GM23338 (cell line): ENCODE results near the gene TFAP2A.

Experiments used
- CREB1 ChIP-seq: fragments of 250-450 bp; sonication (Bioruptor Pico); IDR thresholded peaks from 2 replicates; pipeline ENCODE4 v1.5.0; 2020; ENCODE audit warnings: low read depth, mild to moderate bottlenecking, moderate library complexity
- CTCF ChIP-seq, 2 experiments: fragments of 200-600 bp in 1 of 2; sonication (generic) in 1 of 2; conservative IDR thresholded peaks; 2 replicates each; pipeline versions ENCODE4 v1.5.1 to v1.6.1; 2016 to 2017; ENCODE audit warnings: antibody characterized with exemption in 2 of 2, low read depth in 2 of 2, mild to moderate bottlenecking in 2 of 2, moderate library complexity in 1 of 2
- EZH2 ChIP-seq: fragments of 200-600 bp; sonication (generic); IDR thresholded peaks from one replicate; pipeline ENCODE4 v1.8.0; 2017; ENCODE audit warnings: antibody characterized with exemption, mild to moderate bottlenecking, low read depth; ENCODE audit not compliant: unreplicated experiment

GRCh38 chr6:10391299-10391630 lies 23.6 kb downstream of the TFAP2A start:
- TF ChIP-seq CREB1 (CRISPR knock-in tag) (no peak), EZH2 (no peak), CTCF (conservative IDR thresholded peaks at IDR 0.05; ENCODE audit: low read depth in 2 of 2) (no peak)
